ENCODE measurements around the gene SUPV3L1.
"Not testable (repeated sequence)": the region's sequence is repeated elsewhere in the genome, so short reads cannot be mapped to it uniquely, and the experiment has no call there.

DNA sequence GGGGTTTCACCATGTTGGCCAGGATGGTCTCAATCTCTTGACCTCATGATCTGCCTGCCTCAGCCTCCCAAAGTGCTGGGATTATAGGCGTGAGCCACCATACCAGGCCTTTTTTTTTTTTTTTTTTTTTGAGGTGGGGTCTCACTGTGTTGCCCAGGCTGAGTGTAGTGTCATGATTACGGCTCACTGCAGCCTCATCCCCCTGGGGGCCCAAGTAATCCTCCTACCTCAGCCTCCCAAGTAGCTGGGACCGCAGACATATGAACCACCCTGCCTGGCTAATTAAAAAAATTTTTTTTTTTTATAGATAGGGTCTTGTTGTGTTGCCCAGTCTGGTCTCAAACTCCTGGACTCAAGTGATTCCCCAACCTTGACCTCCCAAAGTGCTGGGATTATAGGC lies 38.0 kb upstream of the SUPV3L1 start:
- TF ChIP-seq, protein P1, sequence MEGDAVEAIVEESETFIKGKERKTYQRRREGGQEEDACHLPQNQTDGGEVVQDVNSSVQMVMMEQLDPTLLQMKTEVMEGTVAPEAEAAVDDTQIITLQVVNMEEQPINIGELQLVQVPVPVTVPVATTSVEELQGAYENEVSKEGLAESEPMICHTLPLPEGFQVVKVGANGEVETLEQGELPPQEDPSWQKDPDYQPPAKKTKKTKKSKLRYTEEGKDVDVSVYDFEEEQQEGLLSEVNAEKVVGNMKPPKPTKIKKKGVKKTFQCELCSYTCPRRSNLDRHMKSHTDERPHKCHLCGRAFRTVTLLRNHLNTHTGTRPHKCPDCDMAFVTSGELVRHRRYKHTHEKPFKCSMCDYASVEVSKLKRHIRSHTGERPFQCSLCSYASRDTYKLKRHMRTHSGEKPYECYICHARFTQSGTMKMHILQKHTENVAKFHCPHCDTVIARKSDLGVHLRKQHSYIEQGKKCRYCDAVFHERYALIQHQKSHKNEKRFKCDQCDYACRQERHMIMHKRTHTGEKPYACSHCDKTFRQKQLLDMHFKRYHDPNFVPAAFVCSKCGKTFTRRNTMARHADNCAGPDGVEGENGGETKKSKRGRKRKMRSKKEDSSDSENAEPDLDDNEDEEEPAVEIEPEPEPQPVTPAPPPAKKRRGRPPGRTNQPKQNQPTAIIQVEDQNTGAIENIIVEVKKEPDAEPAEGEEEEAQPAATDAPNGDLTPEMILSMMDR (conservative IDR thresholded peaks at IDR 0.05; ENCODE audit: low read depth, low read length), result not testable (repeated sequence)
- not testable (repeated sequence) for TF ChIP-seq EZH2 (IDR thresholded peaks at IDR 0.05; ENCODE audit: low read length, unreplicated experiment)

Measured in PC-3 (cell line).